NCI-H1436 treated with DMSO at 0.1 percent for 48 hours (cell line): ENCODE data around the gene DDX4.

Experiments used
- DNase-seq: peaks from one replicate; lab custom pipeline; 2025; lab: John Stamatoyannopoulos, UW

The DDX4 gene

GRCh38 chr5:55821731-55822512 lies 84.1 kb downstream of the DDX4 start:
- no peak for DNase-seq

GRCh38 chr5:55823151-55823796 lies 85.4 kb downstream of the DDX4 start:
- DNase-seq, result no peak

- no peak for DNase-seq
These were observed 92.1 kb downstream of the DDX4 start for GRCh38 chr5:55829956-55830355.

- no peak for DNase-seq
These were observed 94.6 kb downstream of the DDX4 start for GRCh38 chr5:55832446-55832845.

GRCh38 chr5:55836191-55836590 lies 98.3 kb downstream of the DDX4 start:
- DNase-seq, result no peak

- DNase-seq, result no peak
These were observed 104.1 kb downstream of the DDX4 start for GRCh38 chr5:55841976-55842375.

- DNase-seq, result no peak
These were observed 110.0 kb downstream of the DDX4 start for GRCh38 chr5:55847837-55848236.

GRCh38 chr5:55848783-55849182 lies 110.9 kb downstream of the DDX4 start:
- DNase-seq, result no peak

- DNase-seq, result no peak
These were observed 113.2 kb downstream of the DDX4 start, which contains the start of gene IL31RA for GRCh38 chr5:55850839-55851674. Gene IL31RA (plus strand): TSS chr5:55851357. CDS start chr5:55851571, 214 bp downstream.

- no peak for DNase-seq
These were observed 113.8 kb downstream of the DDX4 start for GRCh38 chr5:55851675-55851979.

GRCh38 chr5:55852503-55852902 lies 114.6 kb downstream of the DDX4 start:
- no peak for DNase-seq

- no peak for DNase-seq
These were observed 115.3 kb downstream of the DDX4 start for GRCh38 chr5:55853041-55853670.

- DNase-seq, result no peak
These were observed 116.0 kb downstream of the DDX4 start for GRCh38 chr5:55853818-55854217.

GRCh38 chr5:55855509-55855908 lies 117.6 kb downstream of the DDX4 start:
- no peak for DNase-seq

- DNase-seq, result no peak
These were observed 118.8 kb downstream of the DDX4 start for GRCh38 chr5:55856516-55857246.

GRCh38 chr5:55857247-55857640 lies 119.4 kb downstream of the DDX4 start:
- DNase-seq, result no peak

GRCh38 chr5:55858104-55858503 lies 120.2 kb downstream of the DDX4 start:
- no peak for DNase-seq

GRCh38 chr5:55860288-55860687 lies 122.4 kb downstream of the DDX4 start:
- no peak for DNase-seq

GRCh38 chr5:55860709-55861108 lies 122.8 kb downstream of the DDX4 start:
- no peak for DNase-seq

- DNase-seq, result no peak
These were observed 127.0 kb downstream of the DDX4 start for GRCh38 chr5:55864606-55865541.

- DNase-seq, result no peak
These were observed 128.0 kb downstream of the DDX4 start for GRCh38 chr5:55865831-55866230.
